K562 (cell line): ENCODE data around the gene TSEN54. TPM values are rescaled to one million over a fixed set of nuclear protein-coding genes. Genes with fewer than 3 reads are reported as not detected.

Experiments used
- ATF1 ChIP-seq, 2 experiments: fragments of 450-650 bp in 1 of 2; IDR thresholded peaks; 2 replicates each; pipeline ENCODE4 v1.6.1; 2016; ENCODE audit warnings: missing compliant biosample characterization in 1 of 2, missing genetic modification characterization in 1 of 2
- MEF2A ChIP-seq: IDR thresholded peaks from 2 replicates; pipeline ENCODE4 v1.6.1; 2011; ENCODE audit warnings: low read depth, mild to moderate bottlenecking, low read length, moderate library complexity; ENCODE audit not compliant: control insufficient read depth
- NCOA6 ChIP-seq: fragments of 450-650 bp; IDR thresholded peaks from 2 replicates; pipeline ENCODE4 v1.6.1; 2017; ENCODE audit warnings: mild to moderate bottlenecking
- ZBTB8A ChIP-seq: fragments of 450-650 bp; IDR thresholded peaks from 2 replicates; pipeline ENCODE4 v1.6.1; 2018; ENCODE audit warnings: mild to moderate bottlenecking, moderate library complexity; ENCODE audit not compliant: partially characterized antibody
- ZNF311 ChIP-seq: fragments of 250-450 bp; sonication (Bioruptor Pico); IDR thresholded peaks from 2 replicates; pipeline ENCODE4 v1.4.0; 2020; ENCODE audit warnings: mild to moderate bottlenecking, moderate library complexity
- ZNF407 ChIP-seq: fragments of 450-650 bp; IDR thresholded peaks from 2 replicates; pipeline ENCODE4 v1.6.1; 2016; ENCODE audit warnings: low read depth
- ZNF639 ChIP-seq, 2 experiments: fragments of 200-800 bp in 1 of 2; sonication (Bioruptor generic) in 1 of 2; sonication (generic) in 1 of 2; formaldehyde crosslinking in 1 of 2; IDR thresholded peaks in 1 of 2; conservative IDR thresholded peaks in 1 of 2; 2 replicates each; pipeline versions ENCODE4 v1.5.0 to v1.6.1; 2016 to 2020; ENCODE audit warnings: missing compliant biosample characterization in 1 of 2, missing genetic modification characterization in 1 of 2, missing genetic modification reagents in 1 of 2
- polyA plus RNA-seq, 8 experiments: library from polyadenylated mRNA; depleted of rRNA in 4 of 8; stranded (reverse) in 5 of 8; unstranded in 3 of 8; fragments of >200 nt; fragmentation: Nextera tagmentation in 2 of 8; fragmentation: Illumina TruSeq in 1 of 8; extraction: Ambion mirVana in 2 of 8; extraction: Trizol in 1 of 8; gene quantifications; 2 replicates each; pipeline versions ENCODE4 v1.2.1 to v1.2.3, GENCODE V29; 2011 to 2014; ENCODE audit warnings: inconsistent platforms in 1 of 8, missing spikeins in 1 of 8
- total RNA-seq, 7 experiments: library from RNA; depleted of rRNA in 6 of 7; stranded (reverse); fragments of >200 nt in 6 of 7; fragmentation: Illumina TruSeq in 2 of 7; extraction: Trizol in 2 of 7; gene quantifications; 2 replicates each; pipeline versions ENCODE4 v1.2.1 to v1.2.3, GENCODE V29; 2011 to 2021; ENCODE audit warnings: low replicate concordance in 1 of 7
- TF ChIP-seq, protein P1 (sequence below): fragments of 250-450 bp; sonication (Bioruptor Pico); IDR thresholded peaks from 2 replicates; pipeline ENCODE4 v1.4.0; 2020; ENCODE audit warnings: borderline replicate concordance

TSEN54 gene
- total and polyA plus RNA-seq, 9 of the 15 experiments (the other 6 are each of a cell fraction or from before 2014, with no cell fraction given): 5.9 to 64.3 (median 48.9) TPM

- TF ChIP-seq ZNF639 (CRISPR knock-in tag; conservative IDR thresholded peaks at IDR 0.05 in 1 of 2, IDR thresholded peaks at IDR 0.05 in 1 of 2): no peak
- TF ChIP-seq, protein P1, sequence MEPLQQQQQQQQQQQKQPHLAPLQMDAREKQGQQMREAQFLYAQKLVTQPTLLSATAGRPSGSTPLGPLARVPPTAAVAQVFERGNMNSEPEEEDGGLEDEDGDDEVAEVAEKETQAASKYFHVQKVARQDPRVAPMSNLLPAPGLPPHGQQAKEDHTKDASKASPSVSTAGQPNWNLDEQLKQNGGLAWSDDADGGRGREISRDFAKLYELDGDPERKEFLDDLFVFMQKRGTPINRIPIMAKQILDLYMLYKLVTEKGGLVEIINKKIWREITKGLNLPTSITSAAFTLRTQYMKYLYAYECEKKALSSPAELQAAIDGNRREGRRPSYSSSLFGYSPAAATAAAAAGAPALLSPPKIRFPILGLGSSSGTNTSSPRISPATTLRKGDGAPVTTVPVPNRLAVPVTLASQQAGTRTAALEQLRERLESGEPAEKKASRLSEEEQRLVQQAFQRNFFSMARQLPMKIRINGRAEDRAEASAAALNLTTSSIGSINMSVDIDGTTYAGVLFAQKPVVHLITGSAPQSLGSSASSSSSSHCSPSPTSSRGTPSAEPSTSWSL: no peak
- no peak for TF ChIP-seq ZNF311 (CRISPR knock-in tag)
- TF ChIP-seq ATF1 (CRISPR knock-in tag; IDR thresholded peaks at IDR 0.05): no peak
- no peak for TF ChIP-seq ATF1 (tag; IDR thresholded peaks at IDR 0.05)
- TF ChIP-seq MEF2A: no peak
- no peak for TF ChIP-seq NCOA6
- no peak for TF ChIP-seq ZNF407
- no peak for TF ChIP-seq ZBTB8A
These were observed 43.1 kb upstream of the TSEN54 start (continued) for GRCh38 chr17:75473246-75473645.
